ENCODE data around the gene PTTG1IP.

Gene PTTG1IP

DNA sequence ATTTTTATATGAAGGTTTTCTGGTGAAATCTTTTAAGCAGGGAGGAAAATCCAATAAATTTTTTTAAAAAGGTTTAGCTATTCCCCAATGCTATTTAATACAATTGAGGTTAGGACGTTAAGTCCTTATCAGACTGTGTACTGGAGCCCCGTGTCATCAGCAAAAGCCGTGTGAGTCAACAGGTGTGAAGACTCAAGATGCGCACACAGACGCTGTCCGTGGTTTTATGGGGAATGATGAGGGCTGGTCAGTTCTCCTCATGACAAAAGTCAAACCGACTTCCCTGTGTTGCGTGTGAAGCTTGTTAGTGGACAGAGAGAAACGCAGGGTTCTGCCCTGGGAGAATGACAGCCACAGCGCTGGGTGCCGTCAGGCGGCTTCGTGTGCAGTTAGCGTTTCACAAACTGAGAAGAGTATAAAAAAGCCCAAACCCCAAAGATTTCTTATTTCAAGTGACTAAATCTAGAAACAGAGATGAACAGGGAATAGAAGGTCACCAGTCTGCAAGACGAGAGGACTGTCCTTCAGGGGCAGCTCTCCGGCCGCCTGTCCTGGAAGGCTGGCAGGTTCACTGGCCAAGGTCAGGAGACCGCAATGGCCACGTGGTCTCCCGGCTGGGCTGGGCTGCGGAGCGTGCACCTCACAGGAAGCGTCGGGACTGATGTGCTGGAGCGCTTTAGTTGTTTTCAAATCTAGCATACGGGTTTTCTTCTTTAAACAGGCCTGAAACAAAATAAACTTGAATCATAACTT lies 22.4 kb downstream of the PTTG1IP start:
- H3K4me3 ChIP-seq (replicated peaks; ENCODE audit: low read depth, low read length), result no peak overlapping the region
- DNase-seq (ENCODE audit: low read depth), result no peak
- TF ChIP-seq, protein P1, sequence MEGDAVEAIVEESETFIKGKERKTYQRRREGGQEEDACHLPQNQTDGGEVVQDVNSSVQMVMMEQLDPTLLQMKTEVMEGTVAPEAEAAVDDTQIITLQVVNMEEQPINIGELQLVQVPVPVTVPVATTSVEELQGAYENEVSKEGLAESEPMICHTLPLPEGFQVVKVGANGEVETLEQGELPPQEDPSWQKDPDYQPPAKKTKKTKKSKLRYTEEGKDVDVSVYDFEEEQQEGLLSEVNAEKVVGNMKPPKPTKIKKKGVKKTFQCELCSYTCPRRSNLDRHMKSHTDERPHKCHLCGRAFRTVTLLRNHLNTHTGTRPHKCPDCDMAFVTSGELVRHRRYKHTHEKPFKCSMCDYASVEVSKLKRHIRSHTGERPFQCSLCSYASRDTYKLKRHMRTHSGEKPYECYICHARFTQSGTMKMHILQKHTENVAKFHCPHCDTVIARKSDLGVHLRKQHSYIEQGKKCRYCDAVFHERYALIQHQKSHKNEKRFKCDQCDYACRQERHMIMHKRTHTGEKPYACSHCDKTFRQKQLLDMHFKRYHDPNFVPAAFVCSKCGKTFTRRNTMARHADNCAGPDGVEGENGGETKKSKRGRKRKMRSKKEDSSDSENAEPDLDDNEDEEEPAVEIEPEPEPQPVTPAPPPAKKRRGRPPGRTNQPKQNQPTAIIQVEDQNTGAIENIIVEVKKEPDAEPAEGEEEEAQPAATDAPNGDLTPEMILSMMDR (IDR thresholded peaks at IDR 0.05; ENCODE audit: low read length, missing control alignments), result no peak

DNA sequence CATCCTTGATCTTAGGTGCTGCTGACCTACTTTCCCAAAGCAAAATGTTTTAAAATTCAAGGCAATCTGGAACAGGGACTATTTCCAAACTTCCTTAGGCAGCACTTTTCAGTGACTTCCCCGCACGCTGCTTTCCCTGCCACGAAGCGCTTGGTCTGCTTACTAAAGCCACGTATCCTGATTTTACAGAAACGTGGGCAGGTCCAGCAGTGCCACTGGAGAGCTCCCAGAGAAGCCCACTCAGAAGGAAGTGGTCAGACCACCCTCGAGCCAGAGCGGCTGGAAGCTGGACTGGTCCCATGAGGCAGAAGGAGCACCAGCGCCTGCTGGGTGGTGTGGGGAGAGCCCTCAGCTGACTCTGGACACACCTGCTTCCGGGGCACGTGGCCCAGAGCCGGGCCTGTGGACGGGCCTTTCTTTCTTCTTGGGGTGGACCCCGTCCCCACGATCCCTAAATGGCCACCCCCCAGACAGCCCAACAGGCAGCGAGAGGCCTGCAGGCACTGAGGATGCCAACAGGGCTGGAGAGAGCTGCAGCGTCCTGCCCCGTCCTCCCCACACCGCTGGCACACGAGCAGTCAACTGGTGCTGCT lies 23.2 kb downstream of the PTTG1IP start:
- TF ChIP-seq, protein P1 (IDR thresholded peaks at IDR 0.05; ENCODE audit: low read length, missing control alignments), result no peak
- DNase-seq (ENCODE audit: low read depth), result no peak
- no peak overlapping the region for H3K4me3 ChIP-seq (replicated peaks; ENCODE audit: low read depth, low read length)

DNA sequence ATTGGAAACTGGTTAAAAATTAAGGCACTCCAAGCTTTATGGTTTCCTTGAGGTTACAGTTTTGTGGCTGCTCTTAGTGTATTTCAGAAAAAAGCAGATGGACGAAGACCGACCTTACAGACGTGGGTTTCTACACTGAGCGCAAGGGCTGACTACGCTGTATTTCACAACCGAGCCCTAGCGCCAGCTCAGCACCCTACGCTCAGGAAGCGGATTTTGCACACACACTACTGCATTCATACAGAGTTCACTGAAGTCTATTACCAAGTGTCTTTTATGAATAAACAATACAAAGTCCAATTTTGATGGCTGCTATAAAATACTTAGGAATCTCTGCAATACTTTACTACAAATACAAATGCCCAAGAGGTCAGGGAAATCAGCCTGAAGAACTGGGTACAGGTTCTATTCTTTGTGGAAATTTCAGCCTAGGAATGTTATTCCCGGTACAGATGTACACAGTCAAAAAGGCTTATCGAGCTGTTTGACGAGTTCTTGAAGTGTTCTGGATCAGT lies 23.8 kb downstream of the PTTG1IP start:
- DNase-seq (ENCODE audit: low read depth), result no peak
- H3K4me3 ChIP-seq (replicated peaks; ENCODE audit: low read depth, low read length), result no peak overlapping the region
- TF ChIP-seq, protein P1 (IDR thresholded peaks at IDR 0.05; ENCODE audit: low read length, missing control alignments), result no peak

DNA sequence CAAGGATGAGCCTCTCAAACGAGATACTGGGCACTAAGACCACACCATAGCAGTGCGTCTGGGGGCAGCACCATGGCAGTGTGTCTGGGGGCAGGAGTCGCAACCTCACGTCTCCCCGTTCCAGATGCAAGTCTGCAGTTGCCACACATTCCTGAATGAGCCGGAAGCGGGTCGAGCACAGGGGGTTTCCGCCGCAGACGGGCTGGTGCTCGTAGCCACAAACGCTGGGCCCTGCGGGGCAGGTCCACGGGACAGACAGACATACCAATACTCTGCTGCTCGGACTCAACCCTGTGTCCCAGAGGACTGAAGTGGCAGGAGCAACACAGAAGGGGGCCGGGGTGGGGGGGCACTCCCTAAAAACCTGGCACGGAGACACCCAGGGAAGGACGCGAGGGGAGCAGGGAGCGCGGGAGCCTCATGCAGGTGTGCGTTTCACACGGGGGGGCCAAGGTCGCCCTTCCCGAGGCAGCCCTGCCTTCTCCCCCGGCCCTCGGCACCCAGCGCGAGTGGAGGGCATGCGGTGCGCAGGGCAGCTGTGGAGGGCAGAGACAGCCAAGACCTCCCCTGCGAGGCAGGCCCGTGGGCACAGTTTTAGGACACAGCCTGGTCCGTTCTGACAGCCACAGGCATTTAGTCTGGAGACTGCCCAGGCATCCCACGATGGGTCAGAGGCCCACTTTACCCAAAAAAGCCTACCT lies 24.5 kb downstream of the PTTG1IP start:
- no peak overlapping the region for H3K4me3 ChIP-seq (replicated peaks; ENCODE audit: low read depth, low read length)
- TF ChIP-seq, protein P1 (IDR thresholded peaks at IDR 0.05; ENCODE audit: low read length, missing control alignments), result no peak
- no peak for DNase-seq (ENCODE audit: low read depth)

DNA sequence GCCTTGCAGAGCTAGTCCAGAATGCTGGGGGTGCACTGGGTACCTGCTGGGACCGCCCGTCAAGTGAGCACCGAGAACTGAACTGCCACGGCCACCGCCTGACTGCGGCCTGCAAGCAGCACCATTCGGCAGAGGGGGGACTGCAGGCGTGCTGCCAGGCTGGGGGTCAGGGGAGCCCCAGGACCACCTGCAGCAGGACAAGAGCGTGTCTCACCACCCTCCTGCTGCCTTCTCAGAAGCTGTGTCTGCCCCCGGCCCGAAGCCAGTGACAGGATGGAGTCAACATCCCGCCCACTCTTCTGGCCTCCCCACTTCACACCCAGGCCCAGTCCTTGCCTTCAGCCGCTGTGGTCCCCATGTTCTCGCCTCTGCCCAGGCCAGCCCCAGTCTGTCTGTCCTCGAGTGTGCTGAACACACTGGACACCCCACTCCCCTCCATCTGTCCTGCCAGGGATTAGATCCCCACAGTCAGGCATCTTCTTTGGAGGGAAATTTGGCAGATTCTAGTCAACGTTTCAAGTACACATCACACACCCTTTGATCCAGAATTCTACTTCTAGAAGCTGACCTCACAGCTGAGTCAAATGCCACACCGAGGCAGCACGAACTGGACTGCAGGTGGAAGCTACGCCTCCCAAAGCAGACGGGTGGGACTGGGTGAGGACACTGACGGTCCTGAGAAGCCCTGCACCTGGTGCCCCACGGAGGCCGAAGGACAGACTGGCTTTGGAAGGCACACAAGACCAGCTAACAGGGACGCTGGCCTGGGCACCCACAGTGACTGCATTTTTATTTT lies 26.0 kb downstream of the PTTG1IP start:
- TF ChIP-seq, protein P1 (IDR thresholded peaks at IDR 0.05; ENCODE audit: low read length, missing control alignments), result no peak
- DNase-seq (ENCODE audit: low read depth), result no peak
- H3K4me3 ChIP-seq (replicated peaks; ENCODE audit: low read depth, low read length), result no peak overlapping the region

DNA sequence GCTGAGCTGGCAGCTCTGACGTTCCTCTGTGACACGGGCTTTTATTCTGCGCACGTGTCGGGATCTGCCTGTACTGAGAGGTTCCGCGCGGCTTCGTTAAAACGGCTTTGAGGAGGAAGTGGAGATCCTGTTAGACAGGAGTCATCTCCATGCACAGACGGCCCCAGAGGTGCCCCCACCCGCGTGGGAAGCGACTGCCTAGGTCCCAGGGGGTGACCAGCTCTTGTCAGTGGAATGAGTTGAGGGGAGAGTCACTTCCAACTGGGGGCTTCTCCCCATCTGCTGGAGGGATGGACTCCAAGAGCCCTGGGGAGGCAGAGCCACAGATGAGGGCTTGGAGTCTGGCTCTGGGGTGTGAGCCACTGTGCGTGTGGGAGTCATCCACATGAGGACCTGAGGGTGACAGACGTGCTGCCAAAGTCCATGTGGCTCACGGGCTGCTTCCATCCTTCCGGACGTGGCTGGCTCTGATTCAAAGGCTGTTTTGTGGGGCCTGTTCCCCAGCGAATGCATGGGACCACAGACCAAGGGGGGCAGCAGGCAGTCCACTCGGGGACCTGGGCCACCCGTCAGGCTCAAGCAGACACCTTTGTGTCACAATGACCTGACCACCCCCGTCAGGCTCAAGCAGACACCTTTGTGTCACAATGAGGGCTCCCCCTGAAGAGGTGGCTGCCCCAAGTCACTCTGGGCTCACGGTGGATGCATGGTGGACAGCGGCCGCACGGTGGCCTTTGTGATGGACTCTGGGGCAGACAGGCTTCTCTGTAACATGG lies 26.8 kb downstream of the PTTG1IP start:
- TF ChIP-seq, protein P1 (IDR thresholded peaks at IDR 0.05; ENCODE audit: low read length, missing control alignments), result no peak
- DNase-seq (ENCODE audit: low read depth), result peak; percentile 35
- H3K4me3 ChIP-seq (replicated peaks; ENCODE audit: low read depth, low read length), result no peak overlapping the region
